Right renal pelvis (tissue), 4 donors: ENCODE data around the gene RIMS1. TPM values are rescaled to one million over a fixed set of nuclear protein-coding genes. Genes with fewer than 3 reads are reported as not detected.

Source experiments
- DNase-seq, 4 donors: peaks; one replicate each; pipeline ENCODE4 v3.0.0-alpha.2; 2013; ENCODE audit warnings: low read depth in 4 of 4, low spot score in 3 of 4, missing footprints in 1 of 4
- polyA plus RNA-seq, 4 donors: library from polyadenylated mRNA; unstranded; fragments of 120-200 nt; gene quantifications; one replicate each; pipeline ENCODE4 v1.2.1, GENCODE V29; 2013; ENCODE audit not compliant: insufficient read length in 4 of 4

Gene RIMS1
- polyA plus RNA-seq, 4 donors: 2.0 to 5.1 (median 2.1) TPM

GRCh38 chr6:72218125-72218524 lies 331.8 kb downstream of the RIMS1 start:
- DNase-seq: peak in 2 of 4 donors; percentile 6 to 8

- DNase-seq: no peak
Measured at GRCh38 chr6:72219536-72219935, 333.2 kb downstream of the RIMS1 start.

GRCh38 chr6:72238021-72238420 lies 351.7 kb downstream of the RIMS1 start:
- DNase-seq: no peak

- DNase-seq: no peak
Measured at GRCh38 chr6:72238900-72239299, 352.6 kb downstream of the RIMS1 start.

GRCh38 chr6:72245565-72245964 lies 359.2 kb downstream of the RIMS1 start:
- peak in 3 of 4 donors; percentile 11 to 31 (median 22) for DNase-seq

GRCh38 chr6:72246926-72247325 lies 360.6 kb downstream of the RIMS1 start:
- DNase-seq: no peak

- no peak for DNase-seq
Measured at GRCh38 chr6:72248621-72249020, 362.3 kb downstream of the RIMS1 start.

GRCh38 chr6:72250664-72251063 lies 364.3 kb downstream of the RIMS1 start:
- DNase-seq: no peak

GRCh38 chr6:72260489-72260888 lies 374.1 kb downstream of the RIMS1 start:
- DNase-seq: no peak

GRCh38 chr6:72261554-72261953 lies 375.2 kb downstream of the RIMS1 start:
- DNase-seq: no peak

- DNase-seq: no peak
Measured at GRCh38 chr6:72262254-72262653, 375.9 kb downstream of the RIMS1 start.

- no peak for DNase-seq
Measured at GRCh38 chr6:72267470-72267869, 381.1 kb downstream of the RIMS1 start.

- no peak for DNase-seq
Measured at GRCh38 chr6:72271531-72271930, 385.2 kb downstream of the RIMS1 start.

- DNase-seq: no peak
Measured at GRCh38 chr6:72272958-72273357, 386.6 kb downstream of the RIMS1 start.

- no peak for DNase-seq
Measured at GRCh38 chr6:72275888-72276287, 389.5 kb downstream of the RIMS1 start.

- no peak for DNase-seq
Measured at GRCh38 chr6:72282201-72282600, 395.9 kb downstream of the RIMS1 start.

GRCh38 chr6:72283571-72283970 lies 397.2 kb downstream of the RIMS1 start:
- no peak for DNase-seq

- no peak for DNase-seq
Measured at GRCh38 chr6:72286911-72287311, 400.6 kb downstream of the RIMS1 start.

- no peak for DNase-seq
Measured at GRCh38 chr6:72287801-72288200, 401.5 kb downstream of the RIMS1 start.

- no peak for DNase-seq
Measured at GRCh38 chr6:72288592-72288991, 402.2 kb downstream of the RIMS1 start.

GRCh38 chr6:72290620-72291019 lies 404.3 kb downstream of the RIMS1 start:
- DNase-seq: no peak

- no peak for DNase-seq
Measured at GRCh38 chr6:72296375-72296774, 410.0 kb downstream of the RIMS1 start.

GRCh38 chr6:72305971-72306370 lies 419.6 kb downstream of the RIMS1 start:
- DNase-seq: no peak
